ENCODE results near the gene MBP.

GRCh38 chr18:77129150-77129551, 3.4 kb downstream of the MBP start:
- TF ChIP-seq CTCF (IDR thresholded peaks at IDR 0.05) (no peak), REST (IDR thresholded peaks at IDR 0.05; ENCODE audit: insufficient read depth in 1 of 2, low read depth in 2 of 2, low read length in 1 of 2) (no peak), POLR2AphosphoS5 (IDR thresholded peaks at IDR 0.05; ENCODE audit: low read depth, low read length) (no peak)
